Mammary epithelial cell (primary cell): ENCODE data around the gene TIPIN.

Experiments
- CTCF ChIP-seq, 2 donors: IDR thresholded peaks in 1 of 2; conservative IDR thresholded peaks in 1 of 2; 2 replicates each; pipeline ENCODE4 v1.5.1; 2011 to 2012; ENCODE audit warnings: inconsistent platforms in 2 of 2, low read length in 2 of 2, mild to moderate bottlenecking in 2 of 2, control low read depth in 1 of 2, low read depth in 1 of 2; ENCODE audit not compliant: insufficient read depth in 1 of 2; ENCODE audit errors: extremely low read depth in 1 of 2
- EZH2 ChIP-seq: IDR thresholded peaks from 2 replicates; pipeline ENCODE4 v1.6.1; 2012; ENCODE audit warnings: low read length, inconsistent platforms, borderline replicate concordance

- TF ChIP-seq EZH2 (no peak), CTCF (conservative IDR thresholded peaks at IDR 0.05 in 1 of 2, IDR thresholded peaks at IDR 0.05 in 1 of 2; ENCODE audit: extremely low read depth in 1 of 2, insufficient read depth in 1 of 2, low read depth in 1 of 2, low read length in 2 of 2) (no peak)
These were observed 28.7 kb downstream of the TIPIN start for GRCh38 chr15:66327736-66328135.
